Measurements from ENCODE around the gene PPAN. TPM values are rescaled to one million over a fixed set of nuclear protein-coding genes. Genes with fewer than 3 reads are reported as not detected.

PPAN gene, protein sequence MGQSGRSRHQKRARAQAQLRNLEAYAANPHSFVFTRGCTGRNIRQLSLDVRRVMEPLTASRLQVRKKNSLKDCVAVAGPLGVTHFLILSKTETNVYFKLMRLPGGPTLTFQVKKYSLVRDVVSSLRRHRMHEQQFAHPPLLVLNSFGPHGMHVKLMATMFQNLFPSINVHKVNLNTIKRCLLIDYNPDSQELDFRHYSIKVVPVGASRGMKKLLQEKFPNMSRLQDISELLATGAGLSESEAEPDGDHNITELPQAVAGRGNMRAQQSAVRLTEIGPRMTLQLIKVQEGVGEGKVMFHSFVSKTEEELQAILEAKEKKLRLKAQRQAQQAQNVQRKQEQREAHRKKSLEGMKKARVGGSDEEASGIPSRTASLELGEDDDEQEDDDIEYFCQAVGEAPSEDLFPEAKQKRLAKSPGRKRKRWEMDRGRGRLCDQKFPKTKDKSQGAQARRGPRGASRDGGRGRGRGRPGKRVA
- 17.8 TPM for total RNA-seq (2013)
- polyA plus RNA-seq (10 to 100 TPM in 1 of 3 donors, 1 to 10 TPM in 2; 7.2 to 26.2 (median 7.6) TPM), polyA minus RNA-seq (25.8 and 32.5 TPM in 2 replicates), total RNA-seq (0.64 to 3.9 (median 2.0) reads per million in 11 experiments)

DNA sequence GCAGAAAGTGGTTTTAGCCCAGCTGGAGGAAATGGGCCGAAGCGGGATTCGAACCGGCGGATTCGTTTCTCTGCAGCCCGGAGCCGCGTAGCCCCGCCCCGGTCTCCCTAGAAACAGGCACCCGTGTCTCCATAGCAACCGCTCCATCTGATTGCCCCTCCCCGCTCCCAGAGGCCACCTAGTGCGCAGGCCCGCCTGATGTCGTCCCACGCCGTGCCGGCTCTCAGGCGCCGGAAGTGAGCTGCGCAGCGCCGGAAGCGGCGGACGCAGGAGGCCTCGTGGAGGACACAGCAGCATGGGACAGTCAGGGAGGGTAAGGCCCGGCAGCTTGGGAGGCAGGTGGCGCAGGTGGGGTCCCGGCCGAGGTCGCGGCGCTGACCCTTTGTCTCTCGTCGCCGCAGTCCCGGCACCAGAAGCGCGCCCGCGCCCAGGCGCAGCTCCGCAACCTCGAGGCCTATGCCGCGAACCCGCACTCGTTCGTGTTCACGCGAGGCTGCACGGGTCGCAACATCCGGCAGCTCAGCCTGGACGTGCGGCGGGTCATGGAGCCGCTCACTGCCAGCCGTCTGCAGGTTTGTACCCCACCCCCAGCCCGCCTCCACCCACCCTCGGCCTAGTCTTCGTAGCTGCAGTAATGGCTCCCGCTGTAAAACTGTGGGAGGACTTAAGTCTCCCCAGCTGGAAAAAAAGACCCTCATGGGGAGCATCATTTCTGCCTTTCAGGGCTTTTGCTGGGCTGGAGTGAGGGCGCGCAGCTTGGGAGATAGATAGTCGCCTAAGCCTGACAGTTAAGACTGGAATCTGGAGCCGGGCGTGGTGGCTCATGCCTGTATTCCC lies at the start of gene PPAN:
TSS of gene PPAN (plus strand) at position 263 of the 837 bp plus-strand sequence. CDS start at position 296, 33 bp downstream.
- Histone ChIP-seq H3K27me3 (ENCODE audit: control insufficient read depth in 2 of 2, insufficient read depth in 2 of 2, low read length in 2 of 2) (no peaks in the 10 kb centered on the region), H3K9me3 (replicated peaks in 1 of 2; ENCODE audit: control insufficient read depth in 1 of 2, insufficient read depth in 1 of 2, low read length in 2 of 2) (no peaks in the 10 kb centered on the region), H3K79me2 (ENCODE audit: insufficient read depth, low read length) (peaks cover 33% of the 10 kb centered on the region), H2AFZ (ENCODE audit: insufficient read depth, low read depth, low read length, poor library complexity, severe bottlenecking) (peak within 1 kb of the TSS; percentile 78), H3K4me2 (replicated peaks; ENCODE audit: extremely low read depth, low read length, poor library complexity, severe bottlenecking) (peak within 1 kb of the TSS; percentile 70), H4K20me1 (ENCODE audit: insufficient read depth, low read length) (peaks cover 17% of the 10 kb centered on the region), H3K27ac (ENCODE audit: low read depth in 1 of 2, low read length in 2 of 2) (peak within 1 kb of the TSS in 1 of 2 donors; percentile 72), H3K36me3 (replicated peaks in 1 of 2; ENCODE audit: control insufficient read depth in 1 of 2, insufficient read depth in 2 of 2, low read length in 2 of 2) (peaks cover 34 to 42% of the 10 kb centered on the region in 2 donors), H3K4me1 (ENCODE audit: control insufficient read depth in 1 of 2, insufficient read depth in 2 of 2, low read length in 2 of 2) (peaks cover 50 to 63% of the 10 kb centered on the region in 2 donors), H3K9ac (ENCODE audit: insufficient read depth, low read length, poor library complexity, severe bottlenecking) (peak within 1 kb of the TSS; percentile 70), H3K4me3 (replicated peaks in 1 of 3; ENCODE audit: low read depth in 2 of 3, low read length in 3 of 3) (peak within 1 kb of the TSS; percentile 49 to 77 (median 62))
- Mint-ChIP-seq H3K36me3 (peaks cover 35 to 44% of the 10 kb centered on the region in 2 donors), H3K27ac (peak within 1 kb of the TSS; percentile 65 to 92 (median 85)), H3K4me3 (peak within 1 kb of the TSS; percentile 72 to 83), H3K9me3 (no peaks in the 10 kb centered on the region), H3K4me1 (peaks cover 52% of the 10 kb centered on the region), H3K27me3 (ENCODE audit: low read depth in 3 of 3) (peaks cover 1 to 5% (median 3%) of the 10 kb centered on the region in 3 donors)
- DNase-seq = peak; percentile 98 to 99 (median 99)
- 1% methylated on average over 65 of the region's 71 CpGs for WGBS (ENCODE audit: insufficient coverage)
- intact Hi-C loops (cut with micrococcal nuclease) = loop anchor here in 1 of 2 donors (1.0 to 10.0 kb wide), 2 partner anchors 13 to 88 kb away; partner anchors contain the start of genes DNMT1 and EIF3G
- TF ChIP-seq, protein P1, sequence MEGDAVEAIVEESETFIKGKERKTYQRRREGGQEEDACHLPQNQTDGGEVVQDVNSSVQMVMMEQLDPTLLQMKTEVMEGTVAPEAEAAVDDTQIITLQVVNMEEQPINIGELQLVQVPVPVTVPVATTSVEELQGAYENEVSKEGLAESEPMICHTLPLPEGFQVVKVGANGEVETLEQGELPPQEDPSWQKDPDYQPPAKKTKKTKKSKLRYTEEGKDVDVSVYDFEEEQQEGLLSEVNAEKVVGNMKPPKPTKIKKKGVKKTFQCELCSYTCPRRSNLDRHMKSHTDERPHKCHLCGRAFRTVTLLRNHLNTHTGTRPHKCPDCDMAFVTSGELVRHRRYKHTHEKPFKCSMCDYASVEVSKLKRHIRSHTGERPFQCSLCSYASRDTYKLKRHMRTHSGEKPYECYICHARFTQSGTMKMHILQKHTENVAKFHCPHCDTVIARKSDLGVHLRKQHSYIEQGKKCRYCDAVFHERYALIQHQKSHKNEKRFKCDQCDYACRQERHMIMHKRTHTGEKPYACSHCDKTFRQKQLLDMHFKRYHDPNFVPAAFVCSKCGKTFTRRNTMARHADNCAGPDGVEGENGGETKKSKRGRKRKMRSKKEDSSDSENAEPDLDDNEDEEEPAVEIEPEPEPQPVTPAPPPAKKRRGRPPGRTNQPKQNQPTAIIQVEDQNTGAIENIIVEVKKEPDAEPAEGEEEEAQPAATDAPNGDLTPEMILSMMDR (IDR thresholded peaks at IDR 0.05) = no peak
